Lung microvascular endothelial cell (primary cell): ENCODE results near the gene TRIM9. TPM values are rescaled to one million over a fixed set of nuclear protein-coding genes. Genes with fewer than 3 reads are reported as not detected.

Experiments used
- DNase-seq, 2 donors: peaks; one replicate each; pipeline versions ENCODE4 v3.0.0 to v3.0.0-alpha.2; 2010; ENCODE audit warnings: low read depth in 2 of 2
- total RNA-seq: library from RNA; depleted of rRNA; stranded (reverse); fragments of >200 nt; gene quantifications from 2 replicates; pipeline ENCODE4 v1.2.1, GENCODE V29; 2014

TRIM9 gene
- total RNA-seq, 1 donor from 2014 or later, result under 0.01 TPM

GRCh38 chr14:51058382-51058781 is 36.5 kb downstream of the TRIM9 start:
- no peak for DNase-seq

DNA sequence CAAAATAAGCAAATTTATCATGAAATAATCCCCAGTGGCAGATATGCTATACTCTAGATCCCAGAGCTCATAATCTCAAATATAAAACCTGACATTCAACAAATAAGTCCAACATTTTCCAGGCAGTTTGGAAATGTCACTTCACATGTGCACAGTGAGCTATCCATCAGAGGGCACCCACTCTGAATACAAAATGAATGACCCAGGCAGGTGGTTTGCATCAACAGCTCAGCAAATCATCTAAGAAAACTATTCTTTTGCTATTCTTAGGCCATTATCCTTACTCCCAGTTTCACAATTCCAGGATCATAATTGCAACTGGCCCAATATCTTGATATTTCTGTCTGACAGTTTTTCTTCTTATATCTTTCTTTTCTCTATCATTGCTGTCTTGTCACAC is 38.5 kb downstream of the TRIM9 start:
- DNase-seq, result no peak

- DNase-seq, result no peak
Observed at GRCh38 chr14:51053157-51053556, 41.7 kb downstream of the TRIM9 start.

DNA sequence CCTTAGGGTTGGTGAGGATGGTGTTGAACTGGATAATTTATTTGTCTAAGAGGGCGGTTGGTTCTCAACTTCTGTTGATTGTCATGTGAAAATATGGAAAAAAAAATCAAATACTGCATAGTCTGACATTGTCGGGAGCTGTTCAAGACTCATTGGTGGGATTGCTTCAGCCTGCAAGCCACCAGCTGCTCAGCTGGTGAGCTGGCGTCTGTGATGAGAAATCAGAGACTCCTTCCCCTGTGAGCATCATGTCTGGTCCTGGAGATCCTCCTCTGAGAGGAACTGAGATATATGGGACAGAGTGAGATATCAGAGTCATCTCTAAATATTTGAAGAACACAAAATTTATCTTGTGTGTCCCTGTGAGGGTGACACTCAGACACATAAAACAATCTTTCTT is 49.9 kb downstream of the TRIM9 start:
- no peak for DNase-seq

- no peak for DNase-seq
Observed at GRCh38 chr14:51041883-51042282, 53.0 kb downstream of the TRIM9 start.

DNA sequence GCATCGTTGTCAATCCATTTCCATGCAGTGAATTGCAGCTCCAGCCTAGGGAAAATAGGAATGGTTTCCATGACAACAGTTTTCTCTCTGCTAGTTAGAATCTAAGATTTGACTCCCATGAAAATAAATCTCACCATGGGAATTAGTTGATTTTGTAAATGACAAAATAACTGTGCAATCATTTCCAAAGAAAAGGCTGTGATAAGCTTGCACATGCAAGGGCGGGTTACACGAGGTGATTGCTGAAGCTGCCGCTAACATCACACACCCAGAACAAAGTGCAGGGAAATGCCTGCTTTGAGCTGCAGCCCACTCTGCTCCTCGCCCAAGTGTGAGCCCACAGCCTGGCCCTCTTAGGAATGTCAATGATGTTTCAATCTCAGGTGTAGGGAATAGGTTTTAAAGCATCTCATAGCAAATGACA is 53.8 kb downstream of the TRIM9 start:
- no peak for DNase-seq

- DNase-seq, result no peak
Observed at GRCh38 chr14:51039252-51039651, 55.7 kb downstream of the TRIM9 start.

DNA sequence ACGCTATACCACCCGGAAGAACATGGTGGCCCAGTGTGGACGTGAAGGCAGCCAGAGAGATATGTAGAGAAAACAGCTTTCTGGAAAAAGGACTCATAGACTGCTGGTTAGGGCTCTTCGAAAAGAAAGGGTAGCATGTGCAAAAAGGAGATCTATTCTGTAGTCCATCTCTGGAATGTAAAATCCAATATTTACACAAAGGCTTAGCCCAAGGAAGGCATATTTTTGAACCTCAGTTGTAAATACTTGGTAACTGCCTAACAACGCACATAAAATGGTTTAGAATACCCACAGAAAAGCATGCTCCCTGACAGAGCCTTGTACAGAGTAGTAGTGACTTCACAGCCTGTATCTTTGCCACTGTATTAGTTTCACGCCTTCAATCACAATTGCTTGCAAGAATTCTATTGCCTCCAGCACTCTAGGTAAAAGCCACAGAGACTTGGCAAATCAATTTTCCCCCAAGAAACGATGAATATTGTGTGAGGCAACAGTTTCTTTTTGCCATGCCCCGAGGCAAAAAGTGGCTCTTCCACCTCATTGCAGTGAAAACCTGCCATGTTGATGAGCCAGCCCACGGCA is 59.2 kb downstream of the TRIM9 start:
- DNase-seq, result no peak

- DNase-seq, result no peak
Observed at GRCh38 chr14:51028851-51029754, 65.8 kb downstream of the TRIM9 start.

GRCh38 chr14:51028361-51028760 is 66.5 kb downstream of the TRIM9 start:
- no peak for DNase-seq

GRCh38 chr14:51024377-51024776 is 70.5 kb downstream of the TRIM9 start:
- DNase-seq, result no peak

GRCh38 chr14:51023964-51024363 is 70.9 kb downstream of the TRIM9 start:
- DNase-seq, result no peak

GRCh38 chr14:51022769-51023168 is 72.1 kb downstream of the TRIM9 start:
- no peak for DNase-seq

DNA sequence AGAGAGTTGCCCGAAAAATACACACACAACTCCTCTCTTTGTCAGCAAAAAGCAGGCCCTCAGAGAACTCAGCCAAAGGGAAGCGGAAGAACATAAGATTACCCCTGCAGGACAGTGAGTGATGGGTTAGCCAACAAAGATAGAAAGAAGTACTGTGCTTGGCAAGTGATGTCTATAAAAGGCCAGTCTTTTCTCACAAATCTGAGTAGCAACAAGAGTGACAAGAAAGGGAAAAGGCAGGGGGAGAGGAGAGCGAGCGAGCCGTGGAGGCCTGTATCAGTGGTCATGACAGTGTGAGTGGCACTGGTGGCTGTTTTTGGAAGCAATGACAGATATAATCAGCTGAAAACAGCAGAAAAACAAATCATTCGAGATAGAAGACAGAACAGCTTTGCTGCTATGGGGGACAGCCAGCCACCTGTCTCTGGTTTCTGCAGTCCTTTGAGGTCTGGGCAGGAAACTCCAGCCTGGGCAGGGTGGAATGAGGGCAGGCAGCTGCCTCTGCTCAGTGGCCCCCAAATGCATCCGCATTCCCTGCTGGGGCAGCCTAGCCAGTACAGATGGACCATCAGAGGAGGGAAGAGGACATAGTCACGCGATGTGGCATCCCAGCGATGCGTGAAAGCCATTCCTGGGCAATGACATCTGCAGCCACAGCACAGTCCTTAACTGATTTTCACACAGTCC is 74.7 kb downstream of the TRIM9 start:
- no peak for DNase-seq

- DNase-seq, result no peak
Observed at GRCh38 chr14:51019089-51019488, 75.8 kb downstream of the TRIM9 start.

GRCh38 chr14:51018521-51018920 is 76.4 kb downstream of the TRIM9 start:
- no peak for DNase-seq

DNA sequence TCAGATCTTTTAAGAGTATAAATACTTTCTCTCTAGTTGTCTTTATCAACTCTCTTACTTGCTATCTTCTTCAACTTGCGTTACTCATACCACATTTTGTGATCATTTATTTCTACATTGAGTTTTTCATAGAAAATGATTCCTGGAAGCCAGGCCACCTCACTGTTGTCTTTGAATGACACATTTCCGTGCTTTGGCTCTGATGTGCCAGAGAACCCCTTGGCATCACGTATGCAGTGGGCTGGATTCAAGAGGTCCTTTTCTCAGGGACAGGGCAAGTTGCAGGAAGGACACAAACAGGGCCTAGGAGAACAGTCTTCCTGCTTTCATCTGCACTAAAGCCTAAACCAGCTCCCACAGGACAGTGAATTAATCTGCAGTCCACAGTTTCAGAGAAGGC is 80.3 kb downstream of the TRIM9 start:
- DNase-seq, result peak in 1 of 2 donors; percentile 19

GRCh38 chr14:51014086-51014485 is 80.8 kb downstream of the TRIM9 start:
- no peak for DNase-seq

DNA sequence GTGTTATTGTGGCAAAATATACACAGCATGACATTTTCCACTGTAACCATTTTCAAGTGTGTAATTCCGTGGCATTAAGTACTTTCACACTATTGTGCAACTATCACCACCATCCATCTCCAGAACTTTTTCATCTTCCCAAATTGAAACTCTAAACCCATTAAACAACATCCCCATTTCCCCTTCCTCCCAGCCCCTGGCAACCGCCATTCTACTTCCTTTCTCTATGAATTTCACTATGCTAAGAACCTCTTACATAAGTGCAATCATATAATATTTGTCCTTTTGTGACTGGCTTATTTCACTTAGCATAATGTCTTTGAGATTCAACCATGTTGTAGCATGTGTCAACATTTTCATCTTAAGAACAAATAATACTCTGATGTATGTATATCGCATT is 82.8 kb downstream of the TRIM9 start:
- no peak for DNase-seq

DNA sequence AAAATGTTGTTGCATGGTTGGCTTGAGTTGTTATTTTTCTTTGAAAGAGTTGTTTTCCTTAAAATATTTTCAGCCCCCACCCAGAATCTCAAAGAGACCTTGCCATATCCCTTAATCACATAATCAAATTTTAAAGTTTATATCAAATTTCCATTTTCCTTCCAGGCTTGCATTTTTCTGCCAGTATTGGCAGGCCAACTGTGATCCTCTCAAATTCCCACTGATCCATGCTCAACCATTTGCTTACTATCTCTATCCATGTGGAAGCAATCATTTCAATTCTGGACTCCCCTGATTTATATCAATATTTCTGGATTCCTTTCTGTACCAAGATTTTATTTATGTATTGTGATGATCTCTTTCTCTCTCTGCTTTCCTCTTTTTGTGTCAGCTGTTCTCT is 86.5 kb downstream of the TRIM9 start:
- no peak for DNase-seq

- peak in 1 of 2 donors; percentile 5 for DNase-seq
Observed at GRCh38 chr14:51006781-51007211, 88.1 kb downstream of the TRIM9 start.

DNA sequence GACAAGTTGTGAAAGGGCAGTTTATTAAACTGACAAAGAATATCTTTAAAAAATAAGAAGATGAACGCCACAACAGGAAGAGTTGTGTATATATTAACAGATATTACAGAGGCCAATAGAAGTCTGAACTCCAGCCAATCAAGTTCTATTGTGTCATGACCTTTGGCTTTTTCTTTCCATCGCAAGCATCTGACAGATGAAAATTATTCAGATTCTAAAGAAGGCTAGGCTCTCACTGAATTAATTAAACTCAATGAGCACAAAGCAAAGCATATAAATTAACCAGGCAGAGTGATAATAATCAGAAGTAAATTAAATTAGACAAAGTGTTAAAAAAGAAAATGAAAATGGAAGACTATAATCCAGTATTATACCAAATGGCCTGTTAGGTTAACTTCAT is 88.6 kb downstream of the TRIM9 start:
- no peak for DNase-seq
